ENCODE data around the gene RAD23A. TPM values are rescaled to one million over a fixed set of nuclear protein-coding genes. Genes with fewer than 3 reads are reported as not detected.
"Not testable (repeated sequence)": the region's sequence is repeated elsewhere in the genome, so short reads cannot be mapped to it uniquely, and the experiment has no call there.

RAD23A gene
- total and polyA plus RNA-seq, 9 of the 15 experiments (the other 6 are each of a cell fraction or from before 2014, with no cell fraction given): 9.5 to 181 (median 101) TPM

- TF ChIP-seq, protein P1, sequence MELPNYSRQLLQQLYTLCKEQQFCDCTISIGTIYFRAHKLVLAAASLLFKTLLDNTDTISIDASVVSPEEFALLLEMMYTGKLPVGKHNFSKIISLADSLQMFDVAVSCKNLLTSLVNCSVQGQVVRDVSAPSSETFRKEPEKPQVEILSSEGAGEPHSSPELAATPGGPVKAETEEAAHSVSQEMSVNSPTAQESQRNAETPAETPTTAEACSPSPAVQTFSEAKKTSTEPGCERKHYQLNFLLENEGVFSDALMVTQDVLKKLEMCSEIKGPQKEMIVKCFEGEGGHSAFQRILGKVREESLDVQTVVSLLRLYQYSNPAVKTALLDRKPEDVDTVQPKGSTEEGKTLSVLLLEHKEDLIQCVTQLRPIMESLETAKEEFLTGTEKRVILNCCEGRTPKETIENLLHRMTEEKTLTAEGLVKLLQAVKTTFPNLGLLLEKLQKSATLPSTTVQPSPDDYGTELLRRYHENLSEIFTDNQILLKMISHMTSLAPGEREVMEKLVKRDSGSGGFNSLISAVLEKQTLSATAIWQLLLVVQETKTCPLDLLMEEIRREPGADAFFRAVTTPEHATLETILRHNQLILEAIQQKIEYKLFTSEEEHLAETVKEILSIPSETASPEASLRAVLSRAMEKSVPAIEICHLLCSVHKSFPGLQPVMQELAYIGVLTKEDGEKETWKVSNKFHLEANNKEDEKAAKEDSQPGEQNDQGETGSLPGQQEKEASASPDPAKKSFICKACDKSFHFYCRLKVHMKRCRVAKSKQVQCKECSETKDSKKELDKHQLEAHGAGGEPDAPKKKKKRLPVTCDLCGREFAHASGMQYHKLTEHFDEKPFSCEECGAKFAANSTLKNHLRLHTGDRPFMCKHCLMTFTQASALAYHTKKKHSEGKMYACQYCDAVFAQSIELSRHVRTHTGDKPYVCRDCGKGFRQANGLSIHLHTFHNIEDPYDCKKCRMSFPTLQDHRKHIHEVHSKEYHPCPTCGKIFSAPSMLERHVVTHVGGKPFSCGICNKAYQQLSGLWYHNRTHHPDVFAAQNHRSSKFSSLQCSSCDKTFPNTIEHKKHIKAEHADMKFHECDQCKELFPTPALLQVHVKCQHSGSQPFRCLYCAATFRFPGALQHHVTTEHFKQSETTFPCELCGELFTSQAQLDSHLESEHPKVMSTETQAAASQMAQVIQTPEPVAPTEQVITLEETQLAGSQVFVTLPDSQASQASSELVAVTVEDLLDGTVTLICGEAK (IDR thresholded peaks at IDR 0.05): peak; percentile 61
- TF ChIP-seq, protein P1 (CRISPR knock-in tag; IDR thresholded peaks at IDR 0.05): not testable (repeated sequence)
- peak; percentile 67; the same call in 1 of the 2 replicates for TF ChIP-seq HDAC2 (IDR thresholded peaks at IDR 0.05)
- TF ChIP-seq VEZF1 (CRISPR knock-in tag; IDR thresholded peaks at IDR 0.05): 0 out of 2 replicates have a peak, but pooled peaks have one; percentile 43
These were observed 11.8 kb downstream of the RAD23A start (continued) for GRCh38 chr19:12957389-12957952.

Data from K562 (cell line).